ENCODE data around the gene ARHGAP44.

Gene ARHGAP44

DNA sequence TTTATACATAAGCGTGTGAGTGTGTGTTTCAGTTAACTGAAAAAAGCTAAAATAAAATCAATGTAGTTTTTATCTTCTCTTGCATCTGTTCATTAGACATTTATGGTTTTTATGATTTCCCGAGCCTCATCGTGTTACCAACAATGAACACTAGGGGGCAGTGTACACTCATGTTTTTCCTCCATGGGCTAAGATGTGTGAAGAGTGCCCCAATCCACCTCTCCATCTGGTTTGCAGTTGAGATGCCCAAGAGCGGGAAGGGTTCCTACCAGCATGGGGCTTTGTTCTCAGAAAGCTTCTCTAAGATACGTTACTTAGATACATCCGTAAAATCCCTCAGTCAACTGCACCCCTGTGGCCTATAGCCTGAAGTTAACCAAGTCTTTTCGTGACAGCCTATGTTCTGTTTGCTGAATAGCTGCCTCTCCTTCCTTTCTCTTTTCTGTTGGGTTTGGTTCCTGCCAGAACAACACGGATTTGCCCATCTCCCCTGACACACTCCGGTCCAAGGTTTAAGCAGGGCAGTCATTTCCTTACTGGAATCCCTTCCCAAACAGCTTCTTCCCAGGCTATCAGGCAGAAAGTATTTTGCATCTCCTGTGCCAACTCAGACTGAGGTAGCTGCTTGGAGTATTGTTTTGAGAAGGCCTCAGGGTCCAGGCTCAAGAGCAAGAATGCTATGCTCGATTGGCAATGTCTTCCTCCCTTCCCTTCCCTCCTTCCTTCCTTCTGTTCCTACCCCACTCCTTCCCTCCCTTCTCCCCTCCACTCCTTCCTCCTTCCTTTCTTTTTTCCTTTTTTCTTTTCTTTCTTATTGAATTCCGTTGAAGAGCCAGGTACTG, 241.4 kb downstream of the ARHGAP44 start:
- no peak for DNase-seq

DNA sequence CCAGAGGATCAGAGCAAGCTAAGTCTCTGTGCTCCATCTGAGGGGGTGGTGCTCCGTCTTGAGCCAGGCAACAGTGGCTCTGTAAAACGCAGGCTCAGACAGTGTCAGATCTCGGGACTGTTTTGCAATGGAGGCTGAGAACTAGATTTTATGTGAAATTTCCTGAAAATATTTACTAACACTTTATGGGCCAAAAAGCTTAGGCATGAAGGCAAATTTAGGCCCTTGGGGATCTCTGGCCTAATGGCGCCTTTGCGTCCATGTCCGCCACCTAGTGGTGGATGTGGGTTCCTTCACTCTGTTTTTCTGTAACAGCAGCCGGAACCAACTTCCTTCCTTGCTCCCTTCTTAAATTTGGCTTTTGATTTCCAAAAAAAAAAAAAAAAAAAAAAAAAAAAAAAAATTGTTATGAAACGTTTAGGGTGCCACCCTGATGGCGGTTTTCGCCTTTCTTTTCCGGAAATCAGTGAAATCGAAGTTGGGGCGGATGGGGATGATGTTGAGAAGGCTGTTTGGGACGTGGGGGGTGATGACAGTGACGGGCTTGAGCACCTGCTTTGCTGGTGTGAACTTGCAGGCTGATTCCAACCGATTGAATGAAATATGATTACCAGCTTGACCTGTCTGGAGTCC, 242.5 kb downstream of the ARHGAP44 start:
- no peak for DNase-seq

DNA sequence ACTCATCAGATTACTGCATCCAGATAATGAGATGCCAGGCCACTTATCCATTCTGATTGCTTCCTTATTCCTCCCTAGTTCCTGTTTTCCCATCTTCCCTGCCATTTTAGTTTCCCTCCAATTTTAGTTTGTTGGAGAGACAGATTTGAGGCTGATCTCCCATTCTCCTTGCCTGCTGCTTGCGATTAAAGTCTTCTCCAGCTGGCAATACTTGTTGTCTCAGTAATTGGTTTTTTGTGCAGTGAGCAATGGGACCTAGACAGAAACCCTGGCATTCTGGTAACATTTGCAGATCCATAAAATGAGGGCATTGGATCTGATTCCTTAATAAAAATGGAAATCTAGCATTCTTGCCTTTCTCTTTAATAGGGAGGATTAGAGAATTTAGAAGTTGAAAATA, 246.1 kb downstream of the ARHGAP44 start:
- DNase-seq: no peak

DNA sequence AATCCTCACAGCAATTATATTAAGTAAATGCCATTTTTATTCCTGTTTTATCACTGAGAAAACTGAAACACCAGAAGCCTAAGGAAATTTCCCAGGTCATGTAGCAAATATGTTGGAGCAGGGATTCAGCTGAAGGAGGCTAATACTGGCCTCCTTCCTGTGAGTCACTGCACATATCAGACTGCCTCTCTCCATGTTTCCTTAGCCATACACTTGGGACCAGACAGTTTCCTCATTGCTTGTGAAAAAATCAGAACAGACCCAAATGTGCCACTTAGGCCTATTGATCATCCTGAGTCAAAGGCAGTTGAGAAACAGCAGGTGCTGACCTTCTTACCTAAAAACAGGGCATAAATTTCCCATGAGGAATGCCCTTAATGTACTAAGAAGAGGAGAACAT, 247.5 kb downstream of the ARHGAP44 start:
- no peak for DNase-seq

DNA sequence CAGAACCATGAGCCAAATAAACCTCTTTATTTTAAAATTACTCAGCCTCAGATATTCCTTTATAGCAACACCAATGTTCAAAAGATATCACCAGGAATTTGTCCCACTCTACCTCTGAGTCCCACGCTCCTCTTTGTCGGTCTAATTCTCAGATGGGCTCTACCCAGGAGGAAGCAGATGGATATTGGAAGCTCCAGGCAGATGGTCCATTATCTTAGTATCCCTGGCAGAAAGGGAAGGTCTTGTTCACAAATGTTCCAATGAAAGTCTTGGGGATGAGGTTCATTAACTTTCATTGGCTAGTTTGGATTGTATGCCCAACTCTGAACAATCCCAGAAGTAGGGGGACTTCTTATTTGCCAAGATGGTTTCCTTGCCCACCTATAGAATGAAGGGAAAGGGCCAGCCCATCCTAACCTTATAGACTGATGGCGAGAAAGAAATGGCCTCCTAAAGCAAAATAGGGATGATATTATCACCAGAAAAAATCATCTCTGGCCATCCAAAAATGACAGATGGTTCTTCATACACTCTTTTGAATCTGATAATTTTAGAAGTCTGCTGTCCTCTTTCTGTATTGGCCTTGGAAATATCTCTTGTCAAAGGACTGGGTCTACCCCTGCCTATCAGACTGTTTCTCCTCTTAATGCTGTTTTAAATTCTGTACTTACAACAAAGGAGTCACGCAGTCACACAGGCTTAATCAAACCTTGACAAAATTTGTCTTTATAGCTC, 249.8 kb downstream of the ARHGAP44 start:
- DNase-seq: no peak
